ENCODE data around the gene GET3.
"Not testable (repeated sequence)": the region's sequence is repeated elsewhere in the genome, so short reads cannot be mapped to it uniquely, and the experiment has no call there.

GET3 gene

DNA sequence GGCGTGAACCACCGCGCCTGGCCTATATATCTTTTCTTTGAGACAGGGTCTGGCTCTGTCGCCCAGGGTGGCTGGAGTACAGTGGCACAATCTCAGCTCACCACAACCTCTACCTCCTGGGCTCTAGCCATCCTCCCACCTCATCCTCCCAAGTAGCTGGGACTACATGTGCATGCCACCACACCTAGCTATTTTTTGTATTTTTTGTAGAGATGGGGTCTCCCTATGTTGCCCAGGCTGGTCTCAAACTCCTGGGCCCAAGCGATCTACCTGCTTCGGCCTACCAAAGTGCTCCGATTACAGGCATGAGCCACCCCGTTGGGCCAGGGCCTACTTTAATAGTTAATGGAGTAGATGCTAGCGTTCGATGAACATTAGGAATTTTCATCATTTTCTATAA is 17.0 kb upstream of the GET3 start:
- DNase-seq, result no peak

DNA sequence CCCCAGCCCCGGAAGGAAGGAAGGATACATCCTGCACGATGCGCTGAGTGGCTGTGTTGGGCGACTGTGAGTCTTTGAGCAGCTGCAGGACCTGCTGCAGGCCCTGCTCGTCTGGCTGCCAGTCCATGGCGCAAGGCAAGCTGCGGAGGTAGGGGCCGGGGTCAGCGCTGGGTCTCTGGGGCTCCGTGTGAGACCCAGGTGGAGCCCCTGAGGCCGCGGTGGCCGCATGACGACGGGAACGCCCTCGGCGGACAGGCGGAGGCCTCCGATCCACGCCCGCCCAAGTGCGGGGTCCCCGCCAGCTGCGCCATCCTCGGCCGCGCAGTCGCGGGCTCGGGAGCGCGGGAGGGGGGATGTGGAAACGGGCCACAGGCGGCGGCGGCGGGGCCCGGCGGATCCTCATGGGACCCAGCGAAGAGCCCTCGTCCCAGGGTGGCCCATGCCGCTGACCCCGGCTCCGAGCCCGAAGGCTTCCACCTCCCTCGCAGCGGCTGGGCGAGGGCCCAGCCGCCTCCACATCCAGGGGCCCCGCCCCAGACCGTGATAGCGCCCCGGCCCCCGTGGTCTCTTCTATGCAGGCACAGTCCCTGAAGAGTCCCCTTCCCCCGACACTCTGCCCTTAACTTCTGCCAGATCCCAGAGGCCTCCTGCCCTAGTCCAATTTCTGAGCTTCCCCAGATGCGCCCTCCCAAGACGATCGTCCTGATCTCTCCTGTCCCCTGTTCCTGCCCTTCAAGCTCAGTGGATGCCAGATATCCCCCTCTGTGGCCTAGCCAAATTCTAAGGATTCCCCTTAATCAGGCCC is 16.2 kb upstream of the GET3 start:
- DNase-seq, result peak in 1 of 5 experiments; percentile 66

DNA sequence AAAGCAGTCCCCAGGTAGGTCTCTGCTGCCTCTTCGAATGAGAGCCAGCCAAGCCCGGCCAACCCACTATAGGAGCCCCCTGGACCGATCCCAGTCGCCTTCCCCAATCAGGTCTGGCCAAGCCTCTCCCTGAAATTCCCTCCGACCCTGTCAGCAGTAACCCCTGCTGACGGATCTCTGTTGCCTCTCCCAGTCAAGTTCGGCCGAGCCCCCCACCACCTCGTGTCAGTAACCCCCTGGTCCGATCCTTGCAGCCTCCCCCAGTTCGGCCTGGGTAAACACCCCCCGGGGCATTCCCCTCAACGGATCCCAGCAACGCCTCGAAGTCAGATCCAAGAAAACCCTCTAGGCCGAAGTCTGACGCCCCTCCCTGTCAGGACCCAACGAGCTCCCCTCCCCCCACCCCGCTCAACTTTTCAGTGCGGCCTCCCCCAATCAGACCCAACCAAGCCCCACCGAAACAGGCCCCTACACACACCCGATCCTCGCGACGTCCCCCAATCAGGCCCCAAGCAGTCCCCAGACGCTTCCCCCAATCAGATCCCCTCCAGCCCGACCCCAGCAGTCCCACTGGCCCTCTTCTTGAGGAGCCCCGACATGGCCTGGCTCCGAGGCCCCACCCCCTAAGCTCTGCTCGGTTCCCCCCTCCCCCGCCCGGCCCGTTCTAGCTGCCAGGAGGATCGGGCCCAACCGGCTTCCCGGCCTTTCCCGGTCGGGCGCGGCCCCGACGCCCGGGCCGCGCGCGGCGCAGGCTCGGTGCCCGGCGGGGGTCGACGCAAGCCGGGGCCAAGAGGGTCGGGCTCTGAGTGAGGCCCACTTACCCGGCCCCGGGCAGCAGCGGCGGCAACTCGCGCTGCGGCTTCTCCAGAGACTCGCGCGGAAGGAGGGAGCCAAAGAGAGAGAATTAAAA is 15.4 kb upstream of the GET3 start:
- DNase-seq, result peak; percentile 22 to 78 (median 38)

DNA sequence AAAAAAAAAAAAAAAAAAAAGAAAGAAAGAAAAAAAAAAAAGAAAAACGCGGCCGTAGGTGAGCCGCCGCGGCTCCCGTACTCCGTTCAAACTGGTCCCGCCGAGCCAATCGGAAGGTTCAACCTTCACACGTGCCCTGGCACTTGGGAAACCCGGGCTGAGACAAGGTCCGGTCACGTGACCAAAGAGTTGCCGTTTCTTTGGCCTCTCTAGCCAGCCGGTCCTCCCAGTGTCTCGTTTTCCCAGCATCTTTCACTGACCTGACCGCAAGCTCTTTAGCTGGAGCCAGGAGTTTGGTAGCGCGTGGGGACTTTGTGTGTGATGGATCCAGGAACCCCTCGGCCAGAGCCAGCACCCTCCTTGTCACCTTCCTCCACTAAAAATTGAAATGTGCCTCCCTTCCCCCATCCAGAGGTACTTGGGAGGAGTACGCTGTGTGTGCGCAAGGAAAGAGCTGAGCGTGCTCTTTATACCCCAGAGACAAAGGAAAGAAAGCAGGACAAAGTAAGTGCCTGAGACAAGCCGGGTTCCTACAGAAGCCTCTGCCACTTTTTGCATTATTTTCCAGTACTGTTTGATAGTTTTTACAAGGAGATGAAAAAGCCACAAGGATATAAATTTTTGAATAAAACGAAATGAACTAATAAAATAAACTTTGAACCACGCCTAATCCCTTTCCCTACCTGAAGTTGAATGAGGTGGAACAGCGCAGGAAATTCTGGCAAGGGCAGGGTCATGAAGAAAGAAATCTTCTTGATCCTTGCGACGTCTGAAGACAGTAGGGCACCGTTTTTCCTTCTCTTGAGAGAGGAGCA is 14.5 kb upstream of the GET3 start:
- peak; percentile 79 to 98 (median 90) for DNase-seq

DNA sequence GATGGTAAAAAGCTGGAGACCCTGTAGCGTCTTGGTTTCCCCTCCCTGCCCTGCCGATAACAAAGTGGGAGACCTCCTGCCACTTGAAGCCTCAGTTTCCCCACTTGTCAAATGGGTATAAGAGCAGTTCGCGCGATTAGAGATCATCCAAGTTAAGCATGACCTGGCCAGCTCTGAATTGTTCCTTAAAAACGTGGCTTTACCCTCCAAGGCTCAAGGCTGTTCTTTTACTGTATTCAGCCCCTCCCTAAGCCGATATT is 14.0 kb upstream of the GET3 start:
- DNase-seq, result no peak

DNA sequence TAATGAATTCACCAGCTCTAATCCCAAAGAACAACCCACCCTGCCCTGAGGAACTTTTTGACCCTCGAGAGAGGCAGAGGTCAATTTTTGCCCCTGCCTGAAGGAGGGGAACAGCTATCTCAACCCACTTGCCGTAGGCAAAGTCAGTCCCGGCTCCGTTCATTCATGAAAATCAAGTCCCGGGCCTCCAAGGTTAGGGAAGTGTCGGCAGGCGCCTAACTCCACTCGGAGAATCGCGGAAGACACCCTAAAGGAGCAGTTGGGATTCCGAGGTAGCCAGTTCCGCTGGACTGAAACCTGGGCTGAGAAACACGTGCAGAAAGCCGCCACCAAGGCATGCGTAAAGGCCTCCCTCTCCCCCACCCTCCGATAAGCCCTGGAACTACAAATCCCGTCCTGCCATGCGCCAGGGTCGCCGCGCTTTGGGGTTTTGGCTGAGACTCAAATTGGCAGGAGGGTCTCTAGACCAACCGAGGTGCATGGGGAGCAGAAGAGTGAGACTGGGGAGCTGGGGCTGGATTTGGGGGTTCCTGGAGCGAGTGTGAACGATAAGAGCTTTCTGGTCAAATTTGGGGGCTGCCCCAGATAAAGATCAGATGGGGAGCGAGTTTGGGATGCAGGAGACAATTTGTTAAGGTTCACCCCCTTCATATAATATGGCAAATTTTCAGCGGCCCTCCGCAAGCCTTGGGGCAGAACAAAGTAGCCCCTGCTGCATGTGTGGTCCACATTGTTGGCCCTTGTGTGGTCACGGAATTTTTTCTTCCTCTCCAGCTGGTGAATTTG is 13.5 kb upstream of the GET3 start, which contains the start of gene TNPO2:
TSS of gene TNPO2 (minus strand) at position 292 of the 786 bp plus-strand sequence. CDS start 2,955 bp downstream, outside the sequence.
- DNase-seq, result peak in 4 of 5 experiments; percentile 38 to 84 (median 56)

DNA sequence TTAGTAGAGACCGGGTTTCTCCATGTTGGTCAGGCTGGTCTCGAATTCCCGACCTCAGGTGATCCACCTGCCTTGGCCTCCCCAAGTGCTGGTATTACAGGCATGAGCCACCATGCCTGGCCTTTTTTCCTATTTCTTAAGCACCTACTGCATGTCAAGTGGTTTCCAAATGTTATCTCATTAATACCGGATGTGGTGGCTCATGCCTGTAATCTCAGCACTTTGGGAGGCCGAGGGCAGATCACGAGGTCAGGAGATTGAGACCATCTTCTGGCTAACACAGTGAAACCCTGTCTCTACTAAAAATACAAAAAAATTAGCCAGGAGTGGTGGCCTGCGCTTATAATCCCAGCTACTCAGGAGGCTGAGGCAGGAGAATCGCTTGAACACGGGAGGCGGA is 11.7 kb upstream of the GET3 start:
- not testable (repeated sequence) for DNase-seq

DNA sequence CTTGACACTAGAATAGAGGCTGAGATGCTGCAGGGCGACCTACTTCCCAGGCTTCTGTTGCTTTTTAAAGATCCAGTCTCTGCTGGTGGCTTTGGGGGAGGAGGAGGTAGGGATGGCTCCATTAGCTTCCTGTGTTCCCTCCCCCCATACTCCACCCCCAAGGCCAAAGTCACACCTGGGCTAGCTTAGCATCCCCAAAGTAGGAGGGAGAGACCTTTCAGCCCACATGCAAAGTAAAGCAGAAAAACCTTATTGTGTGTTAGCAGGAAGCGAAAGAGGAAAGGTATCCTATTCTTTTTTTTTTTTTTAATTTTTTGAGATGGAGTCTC is 10.3 kb upstream of the GET3 start:
- DNase-seq, result no peak

DNA sequence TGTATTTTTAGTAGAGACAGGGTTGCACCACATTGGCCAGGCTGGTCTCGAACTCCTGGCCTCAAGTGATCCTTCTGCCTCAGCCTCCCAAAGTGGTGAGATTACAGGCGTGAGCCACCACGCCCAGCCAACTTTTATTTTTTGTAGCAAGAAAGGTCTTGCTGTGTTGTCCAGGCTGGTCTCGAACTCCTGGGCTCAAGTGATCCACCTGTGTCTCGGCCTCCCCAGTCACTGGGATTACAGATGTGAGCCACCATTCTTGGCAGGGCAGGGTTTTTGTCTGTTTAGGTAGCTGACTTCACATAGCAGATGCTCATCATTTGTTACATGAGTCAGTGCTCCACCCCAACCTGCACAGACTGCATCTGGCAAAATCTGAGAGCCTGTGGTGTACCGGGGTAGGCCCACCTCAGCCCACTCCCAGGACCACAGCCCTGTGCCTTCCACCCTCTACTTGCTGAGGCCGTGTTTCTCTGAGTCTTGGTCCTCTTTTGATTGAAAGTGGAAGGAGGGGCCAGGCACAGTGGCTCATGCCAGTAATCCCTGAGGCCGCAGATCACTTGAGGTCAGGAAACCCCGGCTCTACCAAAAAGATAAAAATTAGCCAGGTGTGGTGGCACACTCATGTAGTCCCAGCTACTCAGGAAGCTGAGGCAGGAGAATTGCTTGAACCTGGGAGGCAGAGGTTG is 9.4 kb upstream of the GET3 start:
- no peak for DNase-seq

DNA sequence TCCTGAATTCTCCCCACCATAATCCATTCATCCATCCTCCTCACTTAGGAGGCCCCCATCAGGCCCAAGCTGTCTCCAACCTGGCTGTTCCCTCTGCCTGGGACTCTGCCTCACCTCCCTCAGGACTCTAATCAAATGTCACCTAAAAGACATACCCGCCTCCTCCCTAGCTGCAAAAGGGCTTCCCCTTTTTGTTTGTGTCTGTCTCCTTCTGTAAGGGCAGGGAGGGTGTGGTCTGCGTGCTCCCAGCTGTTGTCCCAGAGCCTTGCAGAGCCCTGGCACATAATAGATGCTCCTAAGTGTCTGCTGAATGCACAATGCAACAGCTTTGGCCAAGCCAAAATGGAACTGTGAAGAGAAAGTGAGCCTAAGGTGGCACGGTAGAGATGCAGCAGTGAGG is 7.2 kb upstream of the GET3 start:
- DNase-seq, result no peak

DNA sequence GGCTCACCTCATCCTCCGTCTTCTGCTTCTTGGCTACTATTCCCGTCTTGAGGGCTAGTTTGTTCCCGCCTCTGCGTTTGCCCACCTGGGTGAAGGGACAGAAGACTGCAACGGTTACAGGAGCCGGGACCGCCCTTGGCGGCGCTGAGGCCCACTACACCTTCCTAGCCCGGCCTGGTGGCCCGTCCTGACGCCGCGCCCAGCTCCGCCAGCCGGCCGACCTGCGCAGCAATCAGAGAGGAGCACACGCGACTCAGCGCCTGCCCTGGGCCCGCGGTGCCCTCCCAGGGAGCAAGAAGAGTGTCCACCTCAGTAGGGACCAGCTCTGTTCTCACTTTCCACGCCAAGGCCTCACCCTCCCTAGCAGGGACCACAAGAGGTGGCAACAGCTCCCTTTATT is 6.0 kb upstream of the GET3 start:
- no peak for DNase-seq

DNA sequence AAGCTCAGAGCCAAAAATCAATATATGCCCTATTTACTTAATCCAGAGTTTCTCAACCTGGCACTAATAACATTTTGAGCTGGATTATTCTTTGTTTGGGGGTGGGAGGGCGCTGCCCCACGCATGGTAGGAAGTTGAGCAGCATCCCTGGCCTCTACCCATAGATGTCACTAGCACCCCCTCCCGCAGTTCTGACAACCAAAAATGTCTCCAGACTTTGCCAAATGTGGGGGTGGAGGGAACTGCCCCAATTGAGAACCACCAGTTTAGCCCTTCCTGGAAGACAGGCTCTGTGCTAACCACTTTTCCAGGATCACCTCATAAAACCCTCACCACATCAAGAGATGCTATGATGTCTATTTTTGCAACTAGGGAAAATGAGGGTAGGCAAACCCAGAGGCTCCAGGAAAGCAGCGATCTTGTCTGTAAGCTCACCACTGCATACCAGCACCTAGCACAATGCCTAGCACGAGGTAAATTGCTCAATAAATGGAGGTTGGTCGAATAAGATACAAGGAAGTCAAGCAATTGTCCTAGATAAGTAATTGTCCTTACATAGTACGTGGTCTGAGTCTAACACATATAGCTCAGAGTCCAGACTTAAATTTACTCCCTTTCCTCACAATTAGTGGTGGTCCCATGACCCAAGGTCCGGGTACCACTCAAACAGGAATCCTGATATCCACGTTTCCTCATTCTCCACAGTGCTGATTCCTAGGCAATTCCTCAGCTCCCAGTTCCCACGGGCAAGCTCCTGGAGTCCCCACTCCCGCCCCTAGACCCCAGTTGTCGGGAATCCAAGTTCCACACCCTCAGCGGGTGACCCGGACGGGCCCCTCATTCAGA is 3.7 kb upstream of the GET3 start:
- peak in 2 of 5 experiments; percentile 33 to 79 for DNase-seq

DNA sequence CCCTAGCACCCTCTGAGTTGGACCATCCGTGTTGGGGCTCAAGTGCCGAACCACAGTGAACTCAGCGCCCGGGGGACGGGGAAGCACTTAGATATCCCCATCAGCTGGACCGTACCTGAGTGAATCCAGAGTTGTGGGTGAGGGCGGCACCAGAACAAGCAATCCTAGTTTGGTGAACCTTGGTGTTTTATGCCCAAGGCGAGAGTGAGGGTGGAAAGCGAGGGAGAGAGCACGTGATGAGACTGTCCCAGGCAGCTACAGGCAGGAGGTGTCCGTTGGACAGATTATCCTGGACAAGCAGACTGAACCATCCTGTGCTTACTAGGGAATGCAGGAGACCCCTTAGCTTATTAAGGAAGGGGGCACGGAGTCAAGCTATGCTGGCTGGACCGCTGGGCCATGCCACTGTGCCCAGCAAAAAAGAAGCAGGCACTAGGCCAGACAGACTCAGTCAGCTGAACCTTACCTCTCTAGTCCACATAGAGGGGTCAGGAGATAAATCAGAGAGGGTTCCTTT is 596 bp downstream of the GET3 start:
- no peak for DNase-seq

DNA sequence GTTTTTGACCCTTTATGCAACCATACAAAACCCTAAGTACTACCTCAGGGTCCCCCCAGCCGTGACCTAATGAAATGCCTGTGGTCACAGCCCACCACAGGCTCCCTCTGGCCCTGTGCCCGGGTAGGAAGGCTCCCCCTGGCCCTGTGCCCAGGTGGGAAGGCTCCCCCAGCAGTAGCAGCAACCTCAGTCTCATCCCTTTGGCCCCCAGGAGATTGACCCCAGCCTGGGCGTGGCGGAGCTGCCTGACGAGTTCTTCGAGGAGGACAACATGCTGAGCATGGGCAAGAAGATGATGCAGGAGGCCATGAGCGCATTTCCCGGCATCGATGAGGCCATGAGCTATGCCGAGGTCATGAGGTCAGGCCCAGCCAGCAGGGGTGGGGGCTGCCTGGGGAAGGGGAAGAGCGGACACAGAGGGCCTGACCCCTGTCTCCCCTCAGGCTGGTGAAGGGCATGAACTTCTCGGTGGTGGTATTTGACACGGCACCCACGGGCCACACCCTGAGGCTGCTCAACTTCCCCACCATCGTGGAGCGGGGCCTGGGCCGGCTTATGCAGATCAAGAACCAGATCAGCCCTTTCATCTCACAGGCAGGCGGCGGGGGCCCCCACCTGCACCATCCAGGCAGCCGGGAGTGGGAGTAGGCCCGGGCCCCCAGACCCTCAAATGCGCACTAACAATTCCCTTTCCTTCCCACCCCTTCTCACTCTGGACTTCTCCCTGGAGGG is 8.0 kb downstream of the GET3 start:
- no peak for DNase-seq

DNA sequence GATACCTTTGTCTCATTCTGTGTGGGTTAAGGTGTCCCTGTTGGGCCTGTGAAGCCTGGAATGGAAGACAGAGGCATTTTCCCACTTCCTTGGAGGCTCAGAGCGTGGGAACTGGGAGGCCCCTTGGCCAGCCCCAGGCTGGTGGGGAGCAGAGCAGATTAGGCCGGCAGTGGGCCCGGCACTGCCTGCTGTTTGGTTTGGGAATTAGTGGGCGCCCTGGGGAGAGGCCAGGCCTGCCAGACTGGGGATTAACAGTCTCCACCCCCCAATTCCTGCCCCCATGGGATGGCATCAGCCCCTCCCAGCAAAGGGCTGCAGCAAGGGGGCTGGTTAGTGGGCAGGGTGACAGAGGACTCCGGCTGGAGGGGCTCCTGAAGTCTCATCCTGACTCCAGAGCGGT is 11.2 kb downstream of the GET3 start:
- no peak for DNase-seq

DNA sequence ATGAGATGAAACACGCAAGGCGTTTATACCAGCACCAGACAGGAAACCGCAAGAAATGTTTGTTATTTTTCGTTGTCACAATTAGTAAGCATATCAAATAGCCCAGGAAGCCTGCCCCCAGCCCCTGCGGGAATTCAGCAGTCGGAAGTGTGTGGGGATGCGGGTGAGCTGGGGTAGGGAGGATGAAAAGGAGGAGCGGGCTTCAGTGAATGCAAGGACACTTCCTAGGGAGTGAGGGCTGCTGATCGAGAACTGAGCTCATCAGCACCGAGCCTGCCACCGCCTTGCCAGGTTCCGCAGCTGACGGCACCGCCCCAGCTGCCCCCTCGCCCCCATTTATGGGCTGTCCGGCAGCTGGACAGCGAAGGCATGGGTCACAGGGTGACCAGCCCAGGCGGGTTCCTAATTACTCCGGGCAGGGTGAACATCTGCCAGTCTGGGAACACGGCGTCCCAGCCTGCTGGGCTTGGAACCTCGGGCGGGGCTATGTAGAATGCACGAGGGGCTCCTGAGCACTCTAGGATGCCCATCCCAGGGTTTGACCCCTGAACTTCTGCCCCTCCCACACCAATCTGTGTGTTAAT is 12.7 kb downstream of the GET3 start:
- no peak for DNase-seq

DNA sequence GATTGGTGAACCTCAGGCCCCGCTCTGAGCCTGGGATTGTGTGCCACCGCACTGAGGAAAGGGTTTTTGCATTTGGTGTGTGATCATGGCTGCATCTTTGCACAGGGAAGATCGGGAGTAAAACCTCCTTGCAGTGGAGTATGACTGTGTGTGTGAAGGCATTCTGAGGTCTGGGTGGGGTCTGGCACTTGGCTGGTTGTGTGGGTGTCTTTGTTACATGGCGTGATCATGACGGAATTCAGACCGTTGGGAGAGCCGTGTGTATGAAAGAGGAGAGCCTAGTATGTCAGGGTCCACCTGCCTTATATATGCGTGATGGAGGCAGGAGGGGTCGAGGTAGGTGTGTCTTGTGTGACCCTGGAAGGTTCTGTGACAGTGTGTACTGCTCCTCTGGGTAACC is 13.6 kb downstream of the GET3 start:
- DNase-seq, result no peak

DNA sequence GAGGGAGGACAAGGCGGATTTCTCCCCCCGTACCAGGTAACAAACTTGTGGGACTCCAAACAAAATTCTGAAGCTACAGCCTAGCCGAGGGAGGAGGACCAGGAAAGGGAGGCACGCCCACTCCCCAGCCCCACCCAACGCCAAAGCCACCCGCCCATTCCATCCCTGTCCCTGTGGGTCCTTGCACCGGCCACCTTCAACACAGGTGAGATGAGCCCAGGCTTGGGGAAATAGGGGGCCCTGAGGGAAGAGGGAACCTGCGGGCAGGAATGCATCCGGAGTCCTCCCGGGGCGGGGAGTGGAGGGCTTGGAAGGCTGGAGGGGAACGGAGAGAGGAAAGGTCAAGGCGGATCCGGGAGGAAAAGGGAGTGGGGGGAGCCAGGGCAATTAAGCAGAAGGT is 14.3 kb downstream of the GET3 start, which contains the start of gene BEST2:
TSS of gene BEST2 (plus strand) at position 157 of the 400 bp plus-strand sequence. CDS start 802 bp downstream, outside the sequence.
- DNase-seq, result no peak

DNA sequence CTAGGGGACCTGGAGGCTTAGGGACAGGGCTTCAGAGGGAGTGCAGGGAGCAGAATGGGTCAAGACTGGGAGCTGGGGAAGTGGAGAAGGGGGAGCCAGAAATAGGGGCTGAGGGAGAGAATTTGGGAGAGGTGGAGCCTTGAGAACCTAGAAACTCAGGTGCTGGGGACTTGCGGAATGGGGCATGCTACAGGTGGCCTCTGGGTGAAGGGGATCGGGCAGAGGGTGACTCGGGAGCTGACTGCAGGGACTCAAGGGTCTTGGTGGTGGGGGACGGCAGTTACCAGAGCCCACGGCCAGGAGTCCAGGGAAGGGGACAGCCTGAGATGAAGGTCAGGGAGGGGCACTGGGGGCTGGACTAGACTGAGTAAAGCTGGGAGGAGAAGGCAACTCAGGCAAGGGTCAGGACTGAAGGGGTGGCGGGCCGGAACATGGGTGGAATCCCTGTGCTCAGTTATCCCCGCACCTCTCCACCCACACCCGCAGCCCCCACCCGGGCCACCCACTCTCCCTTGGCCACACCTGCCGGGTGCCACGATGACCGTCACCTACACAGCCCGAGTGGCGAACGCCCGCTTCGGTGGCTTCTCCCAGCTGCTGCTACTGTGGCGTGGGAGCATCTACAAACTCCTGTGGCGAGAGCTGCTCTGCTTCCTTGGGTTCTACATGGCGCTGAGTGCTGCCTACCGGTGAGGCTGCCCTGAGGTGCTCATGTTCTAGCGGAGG is 14.9 kb downstream of the GET3 start:
- no peak for DNase-seq

All from T-helper 2 cell (primary cell).